GM23248 (cell line): ENCODE measurements around the gene DEFB128.

ENCODE experiments used
- EZH2 ChIP-seq: fragments of 200-600 bp; sonication (generic); IDR thresholded peaks from 2 replicates; pipeline ENCODE4 v1.6.1; 2018; ENCODE audit warnings: antibody characterized with exemption, mild to moderate bottlenecking; ENCODE audit not compliant: insufficient read depth, poor library complexity, severe bottlenecking
- EZH2phosphoT487 ChIP-seq: fragments of 200-600 bp; sonication (generic); IDR thresholded peaks from 2 replicates; pipeline ENCODE4 v1.6.1; 2018; ENCODE audit warnings: antibody characterized with exemption, moderate library complexity, mild to moderate bottlenecking, low read depth; ENCODE audit not compliant: insufficient read depth

GRCh38 chr20:168876-169275, 20.6 kb downstream of the DEFB128 start:
- no peak for TF ChIP-seq EZH2
- TF ChIP-seq EZH2phosphoT487, result no peak
